Measurements from ENCODE around the gene SAMD1.
A peak's percentile ranks its signal among the peaks of the same experiment; 100 is the strongest.

SAMD1 gene

DNA sequence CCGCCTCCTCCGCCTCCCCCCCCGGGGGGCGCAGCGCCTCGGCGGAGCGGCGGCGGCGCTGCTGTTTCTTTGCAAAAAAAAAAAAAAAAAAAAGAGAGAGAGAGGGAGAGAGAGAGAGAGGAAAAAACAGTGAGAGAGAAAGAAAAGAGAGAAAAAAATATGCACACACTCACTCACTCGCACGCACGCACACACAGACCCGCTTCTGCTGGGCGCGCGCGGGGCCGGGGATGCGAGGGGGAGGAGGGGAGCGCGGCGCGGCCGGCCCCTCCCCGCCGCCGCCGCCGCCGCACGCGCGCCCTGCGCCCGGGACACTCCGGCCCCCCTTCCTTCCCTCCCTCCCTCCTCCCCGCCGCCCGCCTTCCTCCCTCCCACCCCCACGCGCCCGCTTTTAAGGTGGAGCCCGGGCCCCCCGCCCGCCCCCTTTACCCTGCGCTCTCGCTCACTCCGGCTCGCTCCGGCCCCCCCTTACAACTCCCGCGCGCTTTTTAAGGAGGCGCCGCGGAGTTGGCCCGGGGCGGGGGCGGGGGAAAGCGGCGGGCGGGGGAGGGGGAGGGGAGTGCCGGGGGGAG, at the start of gene SAMD1:
SAMD1 (minus strand) TSS at position 243 of the 572 bp plus-strand sequence.
- H3K36me3 Mint-ChIP-seq = peaks cover 39% of the 10 kb centered on the region
- DNase-seq (ENCODE audit: low spot score in 2 of 2) (peak in 1 of 2 donors; percentile 79), ATAC-seq (peak; percentile 71)
- H3K27ac Mint-ChIP-seq = peak within 1 kb of the TSS; percentile 96
- peaks cover 25% of the 10 kb centered on the region for H3K4me1 Mint-ChIP-seq
- peak within 1 kb of the TSS; percentile 94 for H3K4me3 Mint-ChIP-seq
- peaks cover 3% of the 10 kb centered on the region for H3K9me3 Mint-ChIP-seq

- Mint-ChIP-seq H3K27ac (no peak overlapping the region), H3K9me3 (no peaks in the 10 kb centered on the region), H3K4me1 (peaks cover 28% of the 10 kb centered on the region), H3K36me3 (peaks cover 33% of the 10 kb centered on the region), H3K4me3 (no peak overlapping the region)
- DNase-seq (ENCODE audit: low spot score in 2 of 2) (no peak), ATAC-seq (no peak)
Observed at GRCh38 chr19:14139944-14140343, 49.4 kb upstream of the SAMD1 start.

GRCh38 chr19:14138576-14139265, 48.2 kb upstream of the SAMD1 start:
- Mint-ChIP-seq H3K9me3 (no peaks in the 10 kb centered on the region), H3K27ac (peak overlapping the region; percentile 69), H3K4me1 (peaks cover 34% of the 10 kb centered on the region), H3K4me3 (peak overlapping the region; percentile 73), H3K36me3 (peaks cover 43% of the 10 kb centered on the region)
- ATAC-seq (no peak), DNase-seq (ENCODE audit: low spot score in 2 of 2) (no peak)

- Mint-ChIP-seq H3K4me1 (peaks cover 29% of the 10 kb centered on the region), H3K36me3 (peaks cover 47% of the 10 kb centered on the region)
- ATAC-seq = peak; percentile 90
Observed at GRCh38 chr19:14136509-14137281, 46.1 kb upstream of the SAMD1 start, which contains the start of gene ASF1B. ASF1B (minus strand) TSS chr19:14136589; CDS start chr19:14136456, 133 bp downstream.

DNA sequence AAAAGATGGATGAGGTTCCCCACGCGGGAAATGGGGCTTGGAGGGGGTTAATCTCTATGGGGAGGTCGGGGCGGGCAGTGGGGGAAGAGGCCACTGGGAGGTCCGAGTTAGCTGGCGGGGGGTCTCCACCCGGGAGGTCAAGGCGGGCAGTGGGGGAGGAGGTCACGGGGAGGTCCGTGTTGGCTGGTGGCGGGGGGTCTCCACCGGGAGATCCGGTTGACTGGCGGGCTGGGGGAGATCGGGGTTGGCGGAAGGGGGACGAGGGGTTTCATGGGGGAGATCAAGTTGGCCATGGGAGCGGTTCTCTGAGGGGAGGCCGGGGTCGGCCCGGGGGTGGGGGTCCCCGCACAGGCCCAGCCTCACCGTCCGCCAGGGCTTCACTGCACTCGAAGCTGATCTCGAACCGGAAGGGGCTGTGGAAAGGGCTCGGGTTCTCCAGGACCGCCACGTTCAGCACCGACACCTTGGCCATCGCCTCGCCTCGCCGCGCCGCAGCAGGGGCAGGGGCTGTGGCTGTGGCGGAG, 45.5 kb upstream of the SAMD1 start:
- no peak for DNase-seq (ENCODE audit: low spot score in 2 of 2)
- Mint-ChIP-seq H3K27ac (peak overlapping the region; percentile 87), H3K36me3 (peaks cover 47% of the 10 kb centered on the region), H3K4me1 (peaks cover 29% of the 10 kb centered on the region), H3K4me3 (peak overlapping the region; percentile 73), H3K9me3 (no peaks in the 10 kb centered on the region)
- ATAC-seq = no peak

More at GRCh38 chr19:14136509-14137281, 46.1 kb upstream of the SAMD1 start, which contains the start of gene ASF1B:
- peak; percentile 92 to 97 for DNase-seq (ENCODE audit: low spot score in 2 of 2)
- peak within 1 kb of the TSS; percentile 87 for H3K27ac Mint-ChIP-seq
- no peaks in the 10 kb centered on the region for H3K9me3 Mint-ChIP-seq
- peak within 1 kb of the TSS; percentile 73 for H3K4me3 Mint-ChIP-seq

GRCh38 chr19:14135355-14135754, 44.8 kb upstream of the SAMD1 start:
- no peak for ATAC-seq
- peak overlapping the region; percentile 73 for H3K4me3 Mint-ChIP-seq
- peak overlapping the region; percentile 87 for H3K27ac Mint-ChIP-seq
- no peaks in the 10 kb centered on the region for H3K9me3 Mint-ChIP-seq
- H3K36me3 Mint-ChIP-seq = peaks cover 47% of the 10 kb centered on the region
- H3K4me1 Mint-ChIP-seq = peaks cover 29% of the 10 kb centered on the region
- no peak for DNase-seq (ENCODE audit: low spot score in 2 of 2)

DNA sequence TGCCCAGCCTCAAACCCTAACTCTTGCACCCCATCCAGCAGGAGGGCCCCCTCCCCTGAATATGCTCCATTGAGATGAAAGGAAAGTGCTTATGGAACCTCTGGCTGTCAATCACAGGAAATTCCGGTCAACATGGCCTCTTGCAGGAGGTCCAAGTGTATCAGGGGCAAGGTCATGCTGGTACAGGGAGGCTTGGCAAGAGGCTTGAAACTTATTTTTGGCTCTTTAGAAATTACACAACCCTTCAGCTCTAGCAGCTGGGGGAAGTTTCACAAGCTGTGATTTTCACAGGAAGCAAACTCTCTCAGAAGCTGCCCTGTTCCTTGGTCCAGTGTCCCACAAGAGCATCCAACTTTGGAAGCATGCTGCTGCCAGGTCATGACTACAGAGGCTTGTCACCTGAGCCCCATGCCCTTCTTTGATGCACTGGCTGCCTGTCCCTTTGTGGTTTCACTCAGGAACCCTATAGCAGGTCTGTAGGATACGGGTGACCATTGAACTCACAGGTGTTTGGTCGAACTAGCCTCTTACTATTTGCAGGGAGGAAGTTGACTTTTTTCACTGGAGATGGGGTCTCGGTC, 37.5 kb upstream of the SAMD1 start:
- no peak overlapping the region for H3K27ac Mint-ChIP-seq
- no peaks in the 10 kb centered on the region for H3K4me1 Mint-ChIP-seq
- peaks cover 41% of the 10 kb centered on the region for H3K36me3 Mint-ChIP-seq
- DNase-seq (ENCODE audit: low spot score in 2 of 2) (no peak), ATAC-seq (no peak)
- H3K4me3 Mint-ChIP-seq = no peak overlapping the region
- H3K9me3 Mint-ChIP-seq = no peaks in the 10 kb centered on the region

- DNase-seq (ENCODE audit: low spot score in 2 of 2) (no peak), ATAC-seq (no peak)
- H3K4me3 Mint-ChIP-seq = no peak overlapping the region
- no peak overlapping the region for H3K27ac Mint-ChIP-seq
- H3K9me3 Mint-ChIP-seq = no peaks in the 10 kb centered on the region
- H3K4me1 Mint-ChIP-seq = no peaks in the 10 kb centered on the region
- H3K36me3 Mint-ChIP-seq = peaks cover 47% of the 10 kb centered on the region
Observed at GRCh38 chr19:14127176-14127575, 36.6 kb upstream of the SAMD1 start.

DNA sequence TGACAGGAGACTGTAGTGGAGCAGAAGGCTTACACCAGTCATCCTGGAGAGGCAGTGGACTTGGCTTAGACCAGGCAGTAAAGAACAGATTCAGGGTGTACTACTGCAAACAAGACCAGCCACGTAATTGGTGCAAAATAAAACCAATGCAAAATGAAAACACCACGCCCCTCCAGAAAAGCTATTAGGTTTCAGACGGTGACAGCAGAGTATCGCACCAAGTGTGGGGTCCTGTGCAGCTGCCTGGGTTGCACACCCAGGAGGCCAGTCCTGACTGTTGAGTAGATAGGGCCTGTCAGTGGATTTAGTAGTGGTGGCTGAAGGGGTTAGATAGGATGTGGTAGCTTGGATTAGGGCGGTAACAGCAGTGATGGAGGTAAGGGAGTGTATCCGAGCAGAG, 32.4 kb upstream of the SAMD1 start:
- DNase-seq (ENCODE audit: low spot score in 2 of 2) = no peak
- Mint-ChIP-seq H3K36me3 (peaks cover 50% of the 10 kb centered on the region), H3K4me1 (peaks cover 9% of the 10 kb centered on the region), H3K27ac (no peak overlapping the region), H3K4me3 (no peak overlapping the region), H3K9me3 (no peaks in the 10 kb centered on the region)
- ATAC-seq = no peak

GRCh38 chr19:14120497-14120780, 29.9 kb upstream of the SAMD1 start:
- no peak overlapping the region for H3K4me3 Mint-ChIP-seq
- peak overlapping the region; percentile 90 for H3K27ac Mint-ChIP-seq
- H3K4me1 Mint-ChIP-seq = peaks cover 25% of the 10 kb centered on the region
- no peak for ATAC-seq
- DNase-seq (ENCODE audit: low spot score in 2 of 2) = no peak
- H3K9me3 Mint-ChIP-seq = no peaks in the 10 kb centered on the region
- peaks cover 47% of the 10 kb centered on the region for H3K36me3 Mint-ChIP-seq

DNA sequence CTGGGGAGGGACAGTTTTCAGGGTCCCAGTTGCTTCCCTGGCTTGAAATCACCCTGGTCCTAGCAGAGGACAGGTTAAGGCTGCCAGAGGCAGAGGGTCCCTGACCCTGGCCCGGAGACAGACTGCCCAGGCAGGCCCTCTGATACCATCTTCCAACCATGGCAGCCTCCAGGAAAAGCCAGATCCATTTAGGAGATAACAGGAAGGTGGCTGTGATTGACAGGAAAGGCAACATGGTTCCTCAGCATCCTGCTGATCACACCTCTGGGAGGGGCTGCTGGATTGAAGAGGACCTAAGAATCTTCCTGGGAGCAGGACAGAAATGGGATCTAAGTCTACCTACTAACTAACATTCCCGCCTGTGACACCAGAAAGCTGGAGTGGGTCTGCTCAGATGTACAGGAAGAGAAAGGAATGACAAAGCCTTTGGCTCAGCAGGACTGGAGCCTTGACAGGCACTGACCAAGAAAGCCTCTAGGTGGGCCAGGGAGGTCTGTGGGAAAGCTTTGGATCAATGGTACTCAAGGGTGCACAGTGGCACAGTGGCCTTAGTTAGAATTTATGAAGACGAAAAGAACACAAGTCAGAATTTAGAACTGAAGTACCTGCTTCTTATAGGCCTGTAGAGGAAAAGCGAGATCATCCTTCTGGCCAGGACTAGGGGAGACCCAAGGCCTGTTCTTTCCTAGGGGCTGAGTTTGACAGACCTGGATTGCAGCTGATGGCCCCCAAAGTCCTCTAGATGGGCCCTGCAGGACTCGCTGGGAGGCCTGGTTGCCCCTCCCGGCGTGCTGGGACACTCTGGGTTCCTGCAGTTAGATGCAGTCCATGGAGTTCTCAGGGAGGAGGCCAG, 29.3 kb upstream of the SAMD1 start:
- H3K9me3 Mint-ChIP-seq = no peaks in the 10 kb centered on the region
- DNase-seq (ENCODE audit: low spot score in 2 of 2) (no peak), ATAC-seq (no peak)
- H3K36me3 Mint-ChIP-seq = peaks cover 43% of the 10 kb centered on the region
- H3K4me3 Mint-ChIP-seq = no peak overlapping the region
- peak overlapping the region; percentile 90 for H3K27ac Mint-ChIP-seq
- H3K4me1 Mint-ChIP-seq = peaks cover 25% of the 10 kb centered on the region

DNA sequence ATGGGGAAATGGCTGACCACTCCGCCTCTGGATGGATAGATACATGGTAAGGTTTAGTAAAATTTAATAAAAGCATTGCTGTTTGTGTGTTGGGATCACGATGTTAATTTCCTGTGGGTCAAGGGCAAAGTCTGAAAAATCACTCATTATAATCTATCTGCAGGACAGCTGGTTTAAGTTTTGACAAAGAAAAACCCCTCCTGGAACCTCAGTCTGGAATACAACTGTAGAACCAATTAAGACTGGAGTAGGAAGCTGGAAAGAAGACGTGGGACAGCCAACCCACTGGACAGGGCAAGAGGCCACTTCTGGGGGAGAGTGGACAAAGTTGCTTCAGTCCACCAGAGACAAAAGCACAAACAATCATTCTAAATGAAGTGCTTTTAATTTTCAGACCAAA, 28.6 kb upstream of the SAMD1 start:
- peak overlapping the region; percentile 90 for H3K27ac Mint-ChIP-seq
- peaks cover 25% of the 10 kb centered on the region for H3K4me1 Mint-ChIP-seq
- peak overlapping the region; percentile 89 for H3K4me3 Mint-ChIP-seq
- H3K9me3 Mint-ChIP-seq = no peaks in the 10 kb centered on the region
- no peak for ATAC-seq
- H3K36me3 Mint-ChIP-seq = peaks cover 36% of the 10 kb centered on the region
- no peak for DNase-seq (ENCODE audit: low spot score in 2 of 2)

- peaks cover 32% of the 10 kb centered on the region for H3K4me1 Mint-ChIP-seq
- H3K36me3 Mint-ChIP-seq = peaks cover 30% of the 10 kb centered on the region
- DNase-seq (ENCODE audit: low spot score in 2 of 2) (peak in 1 of 2 donors; percentile 68), ATAC-seq (no peak)
- no peaks in the 10 kb centered on the region for H3K9me3 Mint-ChIP-seq
- H3K27ac Mint-ChIP-seq = peak overlapping the region; percentile 90
- peak overlapping the region; percentile 89 for H3K4me3 Mint-ChIP-seq
Observed at GRCh38 chr19:14118165-14119051, 27.9 kb upstream of the SAMD1 start.

Measured in stimulated activated effector memory CD8-positive, alpha-beta T cell treated with anti-CD3 and anti-CD28 coated beads, Interleukin-12 subunit alpha, Interleukin-12 subunit beta, amount 100 ng/mL, for 72 hours (primary cell).